OCI-LY7 (cell line): ENCODE measurements around the gene ABCC3. TPM values are rescaled to one million over a fixed set of nuclear protein-coding genes. Genes with fewer than 3 reads are reported as not detected.

Source experiments
- BruUV-seq: library from RNA; stranded (reverse); fragments of 400-500 nt; replicated peaks from 2 replicates; lab custom pipeline; 2021; lab: Mats Ljungman, UMichigan
- CTCF ChIA-PET: fragments of 300-600 bp; sonication (Branson Sonifier 250); formaldehyde crosslinking; loops from one replicate; lab custom pipeline; 2022; ENCODE audit warnings: antibody characterized with exemption; ENCODE audit not compliant: unreplicated experiment; lab: Charles Lee
- POLR2A ChIA-PET: fragments of 300-600 bp; sonication (Branson Sonifier 250); formaldehyde crosslinking; loops from one replicate; lab custom pipeline; 2022; ENCODE audit warnings: antibody characterized with exemption; lab: Charles Lee
- DNase-seq: peaks from one replicate; pipeline ENCODE4 v3.0.0-alpha.2; 2015; ENCODE audit warnings: low spot score
- H2AFZ ChIP-seq: fragments of 200-600 bp; sonication (generic), shearing (Covaris generic); 2 replicates; pipeline ENCODE4 v1.6.1; 2014; ENCODE audit warnings: mild to moderate bottlenecking, antibody characterized with exemption, low read length, moderate library complexity
- H3K27ac ChIP-seq: fragments of 200-600 bp; sonication (generic); 2 replicates; pipeline ENCODE4 v1.5.1; 2014; ENCODE audit warnings: mixed run types, low read depth, mild to moderate bottlenecking, moderate library complexity, low read length, inconsistent platforms; ENCODE audit not compliant: poor library complexity, severe bottlenecking
- H3K36me3 ChIP-seq: fragments of 200-600 bp; sonication (generic); 2 replicates; pipeline ENCODE4 v1.6.1; 2014; ENCODE audit warnings: mild to moderate bottlenecking, antibody characterized with exemption, low read length, moderate library complexity, mixed read lengths; ENCODE audit not compliant: insufficient read depth
- H3K4me1 ChIP-seq: fragments of 200-600 bp; sonication (generic); 2 replicates; pipeline ENCODE4 v1.5.1; 2014; ENCODE audit warnings: mild to moderate bottlenecking, low read length; ENCODE audit not compliant: insufficient read depth, poor library complexity, severe bottlenecking
- H3K4me2 ChIP-seq: fragments of 200-600 bp; sonication (generic); 2 replicates; pipeline ENCODE4 v1.6.1; 2014; ENCODE audit warnings: mild to moderate bottlenecking, low read length
- H3K4me3 ChIP-seq: fragments of 200-600 bp; sonication (generic); 2 replicates; pipeline ENCODE4 v1.5.1; 2014; ENCODE audit warnings: mild to moderate bottlenecking, low read depth, low read length; ENCODE audit not compliant: poor library complexity, severe bottlenecking
- H3K79me2 ChIP-seq: fragments of 200-600 bp; sonication (generic); 2 replicates; pipeline ENCODE4 v1.6.1; 2016; ENCODE audit warnings: low read depth, mild to moderate bottlenecking, low read length, moderate library complexity, mixed read lengths; ENCODE audit not compliant: insufficient read depth
- H3K9me2 ChIP-seq: fragments of 200-600 bp; sonication (generic); 2 replicates; pipeline ENCODE4 v1.6.1; 2016; ENCODE audit warnings: mild to moderate bottlenecking, low read length, mixed read lengths; ENCODE audit not compliant: insufficient read depth
- H3K9me3 ChIP-seq: fragments of 200-600 bp; sonication (generic); 2 replicates; pipeline ENCODE4 v1.6.1; 2014; ENCODE audit warnings: mild to moderate bottlenecking, mixed run types, low read length, mixed read lengths
- H4K20me1 ChIP-seq: fragments of 200-600 bp; sonication (generic); 2 replicates; pipeline ENCODE4 v1.6.1; 2014; ENCODE audit warnings: mild to moderate bottlenecking, antibody characterized with exemption, low read length, moderate library complexity, mixed read lengths; ENCODE audit not compliant: insufficient read depth
- CTCF ChIP-seq: fragments of 200-600 bp; sonication (generic); conservative IDR thresholded peaks from 2 replicates; pipeline ENCODE4 v1.5.1; 2014; ENCODE audit warnings: mild to moderate bottlenecking, antibody characterized with exemption, low read length, moderate library complexity, mixed read lengths
- EZH2phosphoT487 ChIP-seq: fragments of 200-600 bp; sonication (generic); IDR thresholded peaks from 2 replicates; pipeline ENCODE4 v1.6.1; 2018; ENCODE audit warnings: low read depth, borderline replicate concordance, mild to moderate bottlenecking, mixed run types, antibody characterized with exemption, low read length, moderate library complexity, mixed read lengths
- intact Hi-C: fragments of 100-400 bp; cut with micrococcal nuclease; formaldehyde crosslinking; loops from one replicate; pipeline ENCODE4 v1.10.0; 2022; ENCODE audit not compliant: unreplicated experiment
- total RNA-seq, 2 experiments: library from RNA; depleted of rRNA in 1 of 2; stranded (reverse); fragments of >200 nt in 1 of 2; shearing (Covaris generic) in 1 of 2; gene quantifications; 2 replicates each; pipeline ENCODE4 v1.2.3, GENCODE V29; 2014 to 2022

ABCC3 gene
- total RNA-seq, 2 experiments from 2014 or later: not detected

DNA sequence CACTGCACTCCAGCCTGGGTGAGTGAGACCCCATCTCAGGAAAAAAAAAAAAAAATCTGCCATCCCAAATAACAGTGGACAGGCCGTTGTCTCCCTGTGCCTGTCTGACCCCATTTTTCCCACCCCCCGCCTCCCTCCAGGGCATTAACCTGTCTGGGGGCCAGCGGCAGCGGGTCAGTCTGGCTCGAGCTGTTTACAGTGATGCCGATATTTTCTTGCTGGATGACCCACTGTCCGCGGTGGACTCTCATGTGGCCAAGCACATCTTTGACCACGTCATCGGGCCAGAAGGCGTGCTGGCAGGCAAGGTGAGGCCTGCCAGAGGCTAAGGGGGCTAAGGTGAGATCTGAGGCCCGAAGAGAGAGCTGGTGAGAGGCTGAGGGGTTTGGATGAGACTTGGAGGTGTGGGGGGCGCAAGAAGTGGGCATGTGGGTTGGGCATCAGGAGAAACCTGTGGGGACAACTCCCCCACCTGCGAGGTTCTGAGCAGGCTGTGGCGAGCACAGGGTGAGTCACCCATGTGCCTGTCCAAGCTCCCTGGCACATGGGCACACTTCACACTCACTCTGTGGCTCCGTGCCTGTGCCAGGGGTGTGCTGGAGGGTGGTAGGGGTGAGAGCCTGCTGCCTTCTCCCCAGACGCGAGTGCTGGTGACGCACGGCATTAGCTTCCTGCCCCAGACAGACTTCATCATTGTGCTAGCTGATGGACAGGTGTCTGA lies 38.3 kb downstream of the ABCC3 start:
- no peak overlapping the region for H2AFZ ChIP-seq
- no peak for TF ChIP-seq EZH2phosphoT487
- TF ChIP-seq CTCF: no peak
- no peaks in the 10 kb centered on the region for H4K20me1 ChIP-seq
- ChIA-PET POLR2A (no interaction called here), CTCF (no interaction called here)
- intact Hi-C loops: no loop called here
- no peaks in the 10 kb centered on the region for H3K4me1 ChIP-seq
- no peaks in the 10 kb centered on the region for H3K79me2 ChIP-seq
- no peaks in the 10 kb centered on the region for H3K9me2 ChIP-seq
- H3K36me3 ChIP-seq: no peaks in the 10 kb centered on the region
- H3K4me2 ChIP-seq: no peak overlapping the region
- no peak overlapping the region for H3K27ac ChIP-seq
- no TSS peak for BruUV-seq
- H3K4me3 ChIP-seq: no peak overlapping the region
- DNase-seq: no peak
- H3K9me3 ChIP-seq: no peaks in the 10 kb centered on the region

GRCh38 chr17:50675190-50675589 lies 40.5 kb downstream of the ABCC3 start:
- DNase-seq: no peak
- Histone ChIP-seq H3K4me3 (no peak overlapping the region), H2AFZ (no peak overlapping the region), H3K36me3 (no peaks in the 10 kb centered on the region), H3K79me2 (no peaks in the 10 kb centered on the region), H3K9me2 (no peaks in the 10 kb centered on the region), H3K4me1 (no peaks in the 10 kb centered on the region), H3K9me3 (no peaks in the 10 kb centered on the region), H3K27ac (no peak overlapping the region), H4K20me1 (no peaks in the 10 kb centered on the region), H3K4me2 (no peak overlapping the region)
- CTCF ChIA-PET: no interaction called here
- no TSS peak for BruUV-seq
- intact Hi-C loops: no loop called here
- TF ChIP-seq CTCF (no peak), EZH2phosphoT487 (no peak)
- POLR2A ChIA-PET: no interaction called here

DNA sequence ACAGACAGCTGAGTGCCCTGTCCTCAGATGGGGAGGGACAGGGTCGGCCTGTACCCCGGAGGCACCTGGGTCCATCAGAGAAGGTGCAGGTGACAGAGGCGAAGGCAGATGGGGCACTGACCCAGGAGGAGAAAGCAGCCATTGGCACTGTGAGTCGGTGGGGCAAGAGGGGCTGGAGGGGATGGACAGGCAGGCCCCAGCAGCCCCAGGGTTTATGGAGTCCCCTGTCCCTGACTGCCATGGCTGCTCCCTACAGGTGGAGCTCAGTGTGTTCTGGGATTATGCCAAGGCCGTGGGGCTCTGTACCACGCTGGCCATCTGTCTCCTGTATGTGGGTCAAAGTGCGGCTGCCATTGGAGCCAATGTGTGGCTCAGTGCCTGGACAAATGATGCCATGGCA lies 40.9 kb downstream of the ABCC3 start:
- ChIA-PET POLR2A (no interaction called here), CTCF (no interaction called here)
- Histone ChIP-seq H3K9me2 (no peaks in the 10 kb centered on the region), H4K20me1 (no peaks in the 10 kb centered on the region), H3K4me2 (no peak overlapping the region), H2AFZ (no peak overlapping the region), H3K4me3 (no peak overlapping the region), H3K36me3 (no peaks in the 10 kb centered on the region), H3K27ac (no peak overlapping the region), H3K4me1 (no peaks in the 10 kb centered on the region), H3K79me2 (no peaks in the 10 kb centered on the region), H3K9me3 (no peaks in the 10 kb centered on the region)
- DNase-seq: no peak
- intact Hi-C loops: no loop called here
- BruUV-seq: no TSS peak
- TF ChIP-seq EZH2phosphoT487: no peak
- no peak for TF ChIP-seq CTCF
